ENCODE data around the gene RHOBTB3. TPM values are rescaled to one million over a fixed set of nuclear protein-coding genes. Genes with fewer than 3 reads are reported as not detected.
"Not testable (repeated sequence)": the region's sequence is repeated elsewhere in the genome, so short reads cannot be mapped to it uniquely, and the experiment has no call there.

RHOBTB3 gene
- total RNA-seq, 1 donor from 2014 or later = 93.5 TPM

- no peak for TF ChIP-seq CTCF (IDR thresholded peaks at IDR 0.05; ENCODE audit: insufficient read depth, low read length, poor library complexity, severe bottlenecking)
- H3K27me3 ChIP-seq (ENCODE audit: control insufficient read depth, insufficient read depth, low read length) = no peaks in the 10 kb centered on the region
- H3K36me3 ChIP-seq (ENCODE audit: control insufficient read depth, insufficient read depth, low read length) = no peaks in the 10 kb centered on the region
- H3K4me3 ChIP-seq (ENCODE audit: low read depth, low read length) = no peak overlapping the region
- DNase-seq (ENCODE audit: low read depth) = no peak
Measured at GRCh38 chr5:95707055-95707454, 24.1 kb upstream of the RHOBTB3 start.

GRCh38 chr5:95707534-95708188 is 23.5 kb upstream of the RHOBTB3 start:
- not testable (repeated sequence) for DNase-seq (ENCODE audit: low read depth); H3K4me3 ChIP-seq (ENCODE audit: low read depth, low read length); H3K36me3 ChIP-seq (ENCODE audit: control insufficient read depth, insufficient read depth, low read length); H3K27me3 ChIP-seq (ENCODE audit: control insufficient read depth, insufficient read depth, low read length)

- H3K4me3 ChIP-seq (ENCODE audit: low read depth, low read length) = no peak overlapping the region
- no peaks in the 10 kb centered on the region for H3K36me3 ChIP-seq (ENCODE audit: control insufficient read depth, insufficient read depth, low read length)
- H3K27me3 ChIP-seq (ENCODE audit: control insufficient read depth, insufficient read depth, low read length) = no peaks in the 10 kb centered on the region
- no peak for DNase-seq (ENCODE audit: low read depth)
- TF ChIP-seq CTCF (IDR thresholded peaks at IDR 0.05; ENCODE audit: insufficient read depth, low read length, poor library complexity, severe bottlenecking) = no peak
Measured at GRCh38 chr5:95708876-95709275, 22.3 kb upstream of the RHOBTB3 start.

- no peaks in the 10 kb centered on the region for H3K36me3 ChIP-seq (ENCODE audit: control insufficient read depth, insufficient read depth, low read length)
- no peaks in the 10 kb centered on the region for H3K27me3 ChIP-seq (ENCODE audit: control insufficient read depth, insufficient read depth, low read length)
- no peak for TF ChIP-seq CTCF (IDR thresholded peaks at IDR 0.05; ENCODE audit: insufficient read depth, low read length, poor library complexity, severe bottlenecking)
- no peak for DNase-seq (ENCODE audit: low read depth)
- no peak overlapping the region for H3K4me3 ChIP-seq (ENCODE audit: low read depth, low read length)
Measured at GRCh38 chr5:95709967-95710650, 21.0 kb upstream of the RHOBTB3 start.

GRCh38 chr5:95710651-95711500 is 20.3 kb upstream of the RHOBTB3 start:
- not testable (repeated sequence) for H3K4me3 ChIP-seq (ENCODE audit: low read depth, low read length); H3K36me3 ChIP-seq (ENCODE audit: control insufficient read depth, insufficient read depth, low read length); DNase-seq (ENCODE audit: low read depth); H3K27me3 ChIP-seq (ENCODE audit: control insufficient read depth, insufficient read depth, low read length)

- Histone ChIP-seq H3K4me3 (ENCODE audit: low read depth, low read length) (no peak overlapping the region), H3K27me3 (ENCODE audit: control insufficient read depth, insufficient read depth, low read length) (no peaks in the 10 kb centered on the region), H3K36me3 (ENCODE audit: control insufficient read depth, insufficient read depth, low read length) (no peaks in the 10 kb centered on the region)
- no peak for DNase-seq (ENCODE audit: low read depth)
- no peak for TF ChIP-seq CTCF (IDR thresholded peaks at IDR 0.05; ENCODE audit: insufficient read depth, low read length, poor library complexity, severe bottlenecking)
Measured at GRCh38 chr5:95711501-95712346, 19.4 kb upstream of the RHOBTB3 start.

Measured in kidney epithelial cell (primary cell).